Measurements from ENCODE around the gene TFF1. TPM values are rescaled to one million over a fixed set of nuclear protein-coding genes. Genes with fewer than 3 reads are reported as not detected.

The TFF1 gene
- total RNA-seq, 1 donor: not detected

DNA sequence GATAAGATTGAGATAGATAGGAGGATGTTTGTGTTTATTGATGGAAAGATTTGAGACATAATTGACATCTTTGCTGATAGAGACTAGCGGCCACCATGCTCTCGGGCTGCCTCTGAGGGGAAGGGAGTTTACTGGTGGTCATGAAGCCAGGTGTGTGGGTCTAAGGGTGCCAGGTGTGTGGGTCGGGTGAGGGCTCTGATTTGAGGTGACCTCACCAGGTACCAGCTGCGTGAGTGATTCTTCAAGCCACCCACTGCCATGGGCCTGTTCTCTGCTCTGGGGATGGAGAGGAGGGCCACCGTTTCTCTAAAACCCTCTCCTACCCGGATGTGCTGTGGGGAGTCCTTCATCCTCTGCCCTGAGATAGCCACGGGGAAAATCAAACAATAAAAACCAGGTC is 40.5 kb upstream of the TFF1 start:
- Histone ChIP-seq H3K27ac (ENCODE audit: low read depth, low read length) (no peak overlapping the region), H2AFZ (ENCODE audit: low read length) (no peak overlapping the region), H3K79me2 (ENCODE audit: insufficient read depth, low read length) (no peaks in the 10 kb centered on the region), H4K20me1 (ENCODE audit: insufficient read depth, low read length) (no peaks in the 10 kb centered on the region), H3K4me2 (ENCODE audit: insufficient read depth, low read length) (no peak overlapping the region), H3K36me3 (ENCODE audit: insufficient read depth, low read length) (no peaks in the 10 kb centered on the region), H3K4me1 (ENCODE audit: insufficient read depth, low read length) (no peaks in the 10 kb centered on the region), H3K9me3 (ENCODE audit: low read depth, low read length) (no peaks in the 10 kb centered on the region), H3K27me3 (ENCODE audit: insufficient read depth, low read length) (peaks cover 5% of the 10 kb centered on the region), H3K4me3 (ENCODE audit: insufficient read depth, low read length) (no peak overlapping the region)
- TF ChIP-seq, protein P1, sequence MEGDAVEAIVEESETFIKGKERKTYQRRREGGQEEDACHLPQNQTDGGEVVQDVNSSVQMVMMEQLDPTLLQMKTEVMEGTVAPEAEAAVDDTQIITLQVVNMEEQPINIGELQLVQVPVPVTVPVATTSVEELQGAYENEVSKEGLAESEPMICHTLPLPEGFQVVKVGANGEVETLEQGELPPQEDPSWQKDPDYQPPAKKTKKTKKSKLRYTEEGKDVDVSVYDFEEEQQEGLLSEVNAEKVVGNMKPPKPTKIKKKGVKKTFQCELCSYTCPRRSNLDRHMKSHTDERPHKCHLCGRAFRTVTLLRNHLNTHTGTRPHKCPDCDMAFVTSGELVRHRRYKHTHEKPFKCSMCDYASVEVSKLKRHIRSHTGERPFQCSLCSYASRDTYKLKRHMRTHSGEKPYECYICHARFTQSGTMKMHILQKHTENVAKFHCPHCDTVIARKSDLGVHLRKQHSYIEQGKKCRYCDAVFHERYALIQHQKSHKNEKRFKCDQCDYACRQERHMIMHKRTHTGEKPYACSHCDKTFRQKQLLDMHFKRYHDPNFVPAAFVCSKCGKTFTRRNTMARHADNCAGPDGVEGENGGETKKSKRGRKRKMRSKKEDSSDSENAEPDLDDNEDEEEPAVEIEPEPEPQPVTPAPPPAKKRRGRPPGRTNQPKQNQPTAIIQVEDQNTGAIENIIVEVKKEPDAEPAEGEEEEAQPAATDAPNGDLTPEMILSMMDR (IDR thresholded peaks at IDR 0.05; ENCODE audit: extremely low read depth, low read depth, low read length): no peak
- no peak for DNase-seq (ENCODE audit: insufficient read length, low spot score, missing footprints)

DNA sequence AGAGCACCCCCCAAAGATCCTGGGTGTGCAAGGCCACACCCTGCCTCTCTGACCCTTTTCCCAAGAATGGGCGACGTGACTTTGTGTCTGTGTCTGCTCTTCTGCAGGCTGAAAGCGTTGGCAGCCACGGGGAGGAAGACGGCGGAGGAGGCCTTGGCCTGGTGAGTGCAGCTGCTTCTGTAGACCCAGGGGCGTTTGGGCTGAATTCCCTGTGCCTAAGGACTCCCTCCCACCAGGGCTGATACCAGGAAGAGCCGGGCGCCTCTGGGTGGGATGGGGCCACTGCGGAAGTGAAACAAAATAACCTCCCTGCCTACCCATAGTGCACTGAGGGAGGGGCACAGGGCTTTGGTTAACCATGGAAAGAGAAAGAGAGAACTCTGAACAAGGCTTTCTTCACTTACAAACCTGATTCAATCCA is 39.9 kb upstream of the TFF1 start:
- Histone ChIP-seq H3K27me3 (ENCODE audit: insufficient read depth, low read length) (no peaks in the 10 kb centered on the region), H3K4me1 (ENCODE audit: insufficient read depth, low read length) (no peaks in the 10 kb centered on the region), H2AFZ (ENCODE audit: low read length) (no peak overlapping the region), H3K4me3 (ENCODE audit: insufficient read depth, low read length) (no peak overlapping the region), H3K36me3 (ENCODE audit: insufficient read depth, low read length) (no peaks in the 10 kb centered on the region), H3K9me3 (ENCODE audit: low read depth, low read length) (no peaks in the 10 kb centered on the region), H3K27ac (ENCODE audit: low read depth, low read length) (no peak overlapping the region), H4K20me1 (ENCODE audit: insufficient read depth, low read length) (no peaks in the 10 kb centered on the region), H3K79me2 (ENCODE audit: insufficient read depth, low read length) (no peaks in the 10 kb centered on the region), H3K4me2 (ENCODE audit: insufficient read depth, low read length) (no peak overlapping the region)
- TF ChIP-seq, protein P1 (IDR thresholded peaks at IDR 0.05; ENCODE audit: extremely low read depth, low read depth, low read length): no peak
- DNase-seq (ENCODE audit: insufficient read length, low spot score, missing footprints): no peak

DNA sequence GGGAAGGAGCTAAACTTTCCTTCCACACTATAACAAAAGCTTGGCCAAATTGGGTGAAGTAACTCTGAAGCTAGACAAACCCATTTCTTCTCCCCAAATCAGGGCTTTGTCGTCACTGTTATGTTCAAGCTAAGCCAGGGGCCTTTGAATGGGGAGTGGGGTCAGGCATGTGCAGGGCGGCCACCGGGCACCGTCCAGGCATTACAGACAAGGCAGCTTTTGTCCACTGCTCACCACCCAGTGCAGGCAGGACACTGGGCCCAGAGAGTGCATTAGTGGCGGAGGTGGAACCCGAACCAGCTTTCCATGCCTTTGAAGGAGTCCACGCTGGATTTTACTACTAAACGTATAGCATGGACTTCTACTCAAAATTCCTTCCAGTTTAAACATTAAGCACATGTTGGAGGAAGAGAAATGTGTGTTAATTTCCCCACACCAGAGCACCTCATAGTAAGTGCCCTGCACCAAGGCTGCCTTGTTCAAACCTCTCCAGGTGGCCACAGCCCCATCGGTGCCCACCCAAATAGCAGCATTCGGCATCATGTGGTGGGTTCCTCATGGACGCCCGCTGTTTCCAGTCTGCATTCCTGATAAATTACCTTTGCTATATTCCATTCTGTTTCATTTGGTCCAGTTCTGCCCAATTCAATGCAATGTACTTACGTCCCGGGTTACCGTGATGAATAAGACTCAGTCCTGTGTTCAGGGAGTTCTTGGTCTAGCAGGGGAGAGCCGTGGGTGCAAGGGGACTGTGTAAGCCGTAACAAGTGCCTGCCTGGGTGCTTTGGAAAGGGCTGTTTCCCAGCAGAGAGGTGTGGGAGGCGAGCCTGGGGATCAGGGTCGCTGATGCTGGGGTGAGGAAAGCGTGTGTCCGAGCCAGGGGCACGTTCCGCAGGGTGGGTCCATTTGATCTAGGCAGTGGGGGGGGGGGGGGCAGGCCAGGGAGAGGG is 39.0 kb upstream of the TFF1 start:
- TF ChIP-seq, protein P1 (IDR thresholded peaks at IDR 0.05; ENCODE audit: extremely low read depth, low read depth, low read length): no peak
- H3K4me2 ChIP-seq (ENCODE audit: insufficient read depth, low read length): no peak overlapping the region
- H3K4me1 ChIP-seq (ENCODE audit: insufficient read depth, low read length): no peaks in the 10 kb centered on the region
- H2AFZ ChIP-seq (ENCODE audit: low read length): no peak overlapping the region
- no peak for DNase-seq (ENCODE audit: insufficient read length, low spot score, missing footprints)
- H3K27me3 ChIP-seq (ENCODE audit: insufficient read depth, low read length): no peaks in the 10 kb centered on the region
- H3K9me3 ChIP-seq (ENCODE audit: low read depth, low read length): no peaks in the 10 kb centered on the region
- no peak overlapping the region for H3K27ac ChIP-seq (ENCODE audit: low read depth, low read length)
- H3K36me3 ChIP-seq (ENCODE audit: insufficient read depth, low read length): no peaks in the 10 kb centered on the region
- no peaks in the 10 kb centered on the region for H4K20me1 ChIP-seq (ENCODE audit: insufficient read depth, low read length)
- H3K4me3 ChIP-seq (ENCODE audit: insufficient read depth, low read length): no peak overlapping the region
- H3K79me2 ChIP-seq (ENCODE audit: insufficient read depth, low read length): no peaks in the 10 kb centered on the region

DNA sequence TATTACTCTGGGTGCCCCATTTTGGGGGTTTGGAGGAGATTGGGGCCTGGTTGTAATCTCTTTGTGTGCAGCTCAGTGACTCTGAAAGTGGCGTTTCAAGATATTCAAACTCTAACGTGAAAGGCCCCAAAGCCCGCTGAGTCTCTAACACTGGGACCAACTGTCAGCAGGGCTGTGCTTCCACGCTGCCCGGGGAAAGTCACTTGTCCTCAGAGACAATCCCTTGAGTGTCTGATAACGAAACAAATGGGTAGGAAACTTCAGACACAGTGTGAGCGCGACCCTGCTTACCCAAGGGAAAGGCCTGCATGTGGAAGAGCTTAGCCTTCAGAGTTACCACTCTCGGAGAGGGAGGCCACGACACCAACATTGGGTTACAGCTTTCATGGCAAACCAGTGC is 38.2 kb upstream of the TFF1 start:
- H3K4me1 ChIP-seq (ENCODE audit: insufficient read depth, low read length): no peaks in the 10 kb centered on the region
- H4K20me1 ChIP-seq (ENCODE audit: insufficient read depth, low read length): no peaks in the 10 kb centered on the region
- H2AFZ ChIP-seq (ENCODE audit: low read length): no peak overlapping the region
- H3K27me3 ChIP-seq (ENCODE audit: insufficient read depth, low read length): no peaks in the 10 kb centered on the region
- TF ChIP-seq, protein P1 (IDR thresholded peaks at IDR 0.05; ENCODE audit: extremely low read depth, low read depth, low read length): no peak
- no peak overlapping the region for H3K4me3 ChIP-seq (ENCODE audit: insufficient read depth, low read length)
- no peaks in the 10 kb centered on the region for H3K79me2 ChIP-seq (ENCODE audit: insufficient read depth, low read length)
- no peaks in the 10 kb centered on the region for H3K9me3 ChIP-seq (ENCODE audit: low read depth, low read length)
- no peaks in the 10 kb centered on the region for H3K36me3 ChIP-seq (ENCODE audit: insufficient read depth, low read length)
- DNase-seq (ENCODE audit: insufficient read length, low spot score, missing footprints): no peak
- H3K27ac ChIP-seq (ENCODE audit: low read depth, low read length): no peak overlapping the region
- no peak overlapping the region for H3K4me2 ChIP-seq (ENCODE audit: insufficient read depth, low read length)
